CD4-positive, alpha-beta T cell treated with Interleukin-2 at 100 ng/mL for 4 hours (primary cell): ENCODE data around the gene ASTN1.
"Not testable (repeated sequence)": the region's sequence is repeated elsewhere in the genome, so short reads cannot be mapped to it uniquely, and the experiment has no call there.

Source experiments
- DNase-seq: peaks from one replicate; pipeline ENCODE4 v3.0.0-alpha.2; 2020; ENCODE audit warnings: low spot score

Gene ASTN1

GRCh38 chr1:177106614-177107365, 57.7 kb downstream of the ASTN1 start:
- DNase-seq = no peak

- no peak for DNase-seq
These were observed 58.3 kb downstream of the ASTN1 start for GRCh38 chr1:177106196-177106595.

- DNase-seq = no peak
These were observed 61.3 kb downstream of the ASTN1 start for GRCh38 chr1:177103005-177103852.

- DNase-seq = no peak
These were observed 72.5 kb downstream of the ASTN1 start for GRCh38 chr1:177092001-177092400.

- no peak for DNase-seq
These were observed 73.5 kb downstream of the ASTN1 start for GRCh38 chr1:177091040-177091439.

- no peak for DNase-seq
These were observed 75.5 kb downstream of the ASTN1 start for GRCh38 chr1:177088966-177089365.

GRCh38 chr1:177082855-177083693, 81.4 kb downstream of the ASTN1 start:
- DNase-seq = no peak

- no peak for DNase-seq
These were observed 83.9 kb downstream of the ASTN1 start for GRCh38 chr1:177080564-177080963.

GRCh38 chr1:177077734-177078499, 86.6 kb downstream of the ASTN1 start:
- DNase-seq = no peak

- DNase-seq = no peak
These were observed 87.5 kb downstream of the ASTN1 start for GRCh38 chr1:177077006-177077405.

- DNase-seq = not testable (repeated sequence)
These were observed 89.7 kb downstream of the ASTN1 start for GRCh38 chr1:177074811-177075210.

- DNase-seq = no peak
These were observed 95.0 kb downstream of the ASTN1 start for GRCh38 chr1:177069490-177069889.

- no peak for DNase-seq
These were observed 96.6 kb downstream of the ASTN1 start for GRCh38 chr1:177067752-177068410.

- no peak for DNase-seq
These were observed 99.1 kb downstream of the ASTN1 start for GRCh38 chr1:177065430-177065829.

- no peak for DNase-seq
These were observed 100.9 kb downstream of the ASTN1 start for GRCh38 chr1:177063648-177064047.

GRCh38 chr1:177054542-177054941, 110.0 kb downstream of the ASTN1 start:
- no peak for DNase-seq

GRCh38 chr1:177053648-177054047, 110.9 kb downstream of the ASTN1 start:
- DNase-seq = no peak

- no peak for DNase-seq
These were observed 116.0 kb downstream of the ASTN1 start for GRCh38 chr1:177048314-177049069.

GRCh38 chr1:177045151-177045550, 119.4 kb downstream of the ASTN1 start:
- DNase-seq = no peak

GRCh38 chr1:177044390-177044789, 120.1 kb downstream of the ASTN1 start:
- DNase-seq = no peak
